22Rv1 (cell line): ENCODE results near the gene SYNE1.

Experiments
- ZFX ChIP-seq: fragments of 450-650 bp; IDR thresholded peaks from 2 replicates; pipeline ENCODE4 v1.6.1; 2017; ENCODE audit warnings: antibody characterized with exemption, borderline replicate concordance
- TF ChIP-seq, protein P1 (sequence below): fragments of 450-650 bp; IDR thresholded peaks from 2 replicates; pipeline ENCODE4 v1.5.1; 2017; ENCODE audit warnings: mild to moderate bottlenecking

DNA sequence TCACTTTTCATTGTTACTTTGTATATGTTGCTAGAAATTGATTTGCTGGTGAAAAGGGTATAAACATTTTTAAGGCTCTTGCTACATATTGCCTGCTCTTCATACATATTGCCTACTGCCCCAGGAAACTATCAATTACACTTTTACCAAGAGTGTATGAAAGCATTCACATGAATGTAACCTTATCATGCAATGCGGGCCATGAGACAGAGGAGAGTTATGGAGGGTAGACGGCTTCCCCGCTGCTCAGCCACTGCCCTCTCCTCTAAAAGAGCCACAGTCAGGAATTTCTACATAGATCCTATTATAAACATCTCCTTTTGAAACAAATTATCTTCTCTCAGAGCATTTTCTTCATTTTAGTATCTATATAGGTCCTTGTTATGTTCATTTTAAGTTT is 565.3 kb downstream of the SYNE1 start:
- TF ChIP-seq, protein P1, sequence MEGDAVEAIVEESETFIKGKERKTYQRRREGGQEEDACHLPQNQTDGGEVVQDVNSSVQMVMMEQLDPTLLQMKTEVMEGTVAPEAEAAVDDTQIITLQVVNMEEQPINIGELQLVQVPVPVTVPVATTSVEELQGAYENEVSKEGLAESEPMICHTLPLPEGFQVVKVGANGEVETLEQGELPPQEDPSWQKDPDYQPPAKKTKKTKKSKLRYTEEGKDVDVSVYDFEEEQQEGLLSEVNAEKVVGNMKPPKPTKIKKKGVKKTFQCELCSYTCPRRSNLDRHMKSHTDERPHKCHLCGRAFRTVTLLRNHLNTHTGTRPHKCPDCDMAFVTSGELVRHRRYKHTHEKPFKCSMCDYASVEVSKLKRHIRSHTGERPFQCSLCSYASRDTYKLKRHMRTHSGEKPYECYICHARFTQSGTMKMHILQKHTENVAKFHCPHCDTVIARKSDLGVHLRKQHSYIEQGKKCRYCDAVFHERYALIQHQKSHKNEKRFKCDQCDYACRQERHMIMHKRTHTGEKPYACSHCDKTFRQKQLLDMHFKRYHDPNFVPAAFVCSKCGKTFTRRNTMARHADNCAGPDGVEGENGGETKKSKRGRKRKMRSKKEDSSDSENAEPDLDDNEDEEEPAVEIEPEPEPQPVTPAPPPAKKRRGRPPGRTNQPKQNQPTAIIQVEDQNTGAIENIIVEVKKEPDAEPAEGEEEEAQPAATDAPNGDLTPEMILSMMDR, result no peak
- TF ChIP-seq ZFX, result no peak
